NK-92 treated with Interleukin-12 subunit alpha and Interleukin-12 subunit beta, amount 100 ng/mL, for 24 hours (cell line): ENCODE data around the gene ABT1.

Experiments used
- DNase-seq: peaks from one replicate; lab custom pipeline; 2025; lab: John Stamatoyannopoulos, UW

ABT1 gene

DNA sequence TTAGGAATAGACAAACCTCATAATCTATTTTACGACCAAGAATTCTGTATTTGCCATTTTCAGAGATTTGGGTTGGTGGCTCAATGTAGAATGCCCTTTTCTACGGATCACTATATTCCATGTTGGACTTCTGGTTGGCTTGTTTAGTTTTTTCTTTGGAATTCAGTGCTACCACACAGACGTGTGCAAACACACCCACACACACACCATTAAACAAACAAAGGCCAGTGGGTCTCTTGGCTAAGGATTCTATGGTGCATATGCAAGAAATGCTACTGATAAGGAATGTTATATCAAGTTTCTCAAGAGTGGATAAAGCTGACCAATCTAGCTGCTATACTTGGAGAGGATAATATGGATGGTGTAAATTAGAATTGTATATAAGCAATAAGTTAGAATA, 8.0 kb downstream of the ABT1 start:
- no peak for DNase-seq

DNA sequence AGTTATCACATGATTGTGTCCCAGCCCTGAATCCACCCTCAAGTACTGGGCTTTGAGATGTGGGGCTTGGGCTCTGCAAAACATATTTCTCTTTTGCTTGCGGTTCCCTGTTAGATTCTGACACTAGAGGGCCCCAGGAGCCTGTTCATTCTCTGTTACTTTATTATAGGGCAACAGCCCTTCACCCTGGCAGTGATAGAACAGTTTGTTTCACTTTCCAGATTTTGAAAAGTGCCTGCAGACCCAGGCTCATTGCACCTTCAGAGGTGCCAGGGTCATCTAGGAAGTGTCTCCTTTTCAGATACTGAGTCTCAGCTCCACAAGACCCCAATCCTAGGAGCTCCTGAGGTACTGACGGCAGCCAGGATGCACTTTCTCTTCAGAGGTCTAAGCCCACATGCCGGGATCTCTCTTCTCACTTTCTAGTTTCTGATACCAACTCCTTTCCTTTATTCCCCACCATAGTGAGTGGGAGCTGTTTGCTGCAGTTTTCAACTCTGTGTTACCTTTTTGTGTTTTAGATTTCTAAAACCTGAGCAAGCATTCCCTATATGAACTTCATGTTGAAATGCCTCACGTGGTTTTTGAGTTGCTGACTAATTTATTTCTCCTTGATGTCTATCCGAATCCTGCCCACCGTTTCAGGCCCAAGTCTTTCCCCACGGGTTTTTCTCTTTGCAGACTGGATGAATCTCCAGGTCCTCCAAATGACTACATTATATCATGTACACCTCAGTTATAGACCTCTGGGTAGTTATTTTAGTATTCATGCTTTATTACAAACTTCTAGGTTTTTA, 10.9 kb downstream of the ABT1 start:
- DNase-seq = peak; percentile 21

DNA sequence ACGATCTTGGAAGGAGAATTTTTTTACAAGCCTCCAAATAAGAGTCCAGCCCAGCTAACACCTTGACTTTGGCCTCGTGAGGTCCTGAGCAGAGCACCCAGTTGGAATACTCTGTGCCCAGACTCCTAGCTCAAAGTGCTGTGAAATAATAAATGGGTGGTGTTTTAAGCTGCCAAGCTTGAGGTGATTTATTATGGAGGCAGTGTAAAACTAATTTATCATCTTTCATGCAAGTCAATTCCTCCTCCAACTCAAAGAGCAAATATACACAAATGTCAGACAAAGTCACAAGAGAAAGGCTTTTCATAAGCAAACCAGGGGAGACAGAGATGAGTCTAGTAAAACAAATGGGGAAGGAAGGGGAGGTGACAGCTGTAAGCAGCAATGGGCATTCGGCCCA, 12.7 kb downstream of the ABT1 start:
- DNase-seq = no peak

DNA sequence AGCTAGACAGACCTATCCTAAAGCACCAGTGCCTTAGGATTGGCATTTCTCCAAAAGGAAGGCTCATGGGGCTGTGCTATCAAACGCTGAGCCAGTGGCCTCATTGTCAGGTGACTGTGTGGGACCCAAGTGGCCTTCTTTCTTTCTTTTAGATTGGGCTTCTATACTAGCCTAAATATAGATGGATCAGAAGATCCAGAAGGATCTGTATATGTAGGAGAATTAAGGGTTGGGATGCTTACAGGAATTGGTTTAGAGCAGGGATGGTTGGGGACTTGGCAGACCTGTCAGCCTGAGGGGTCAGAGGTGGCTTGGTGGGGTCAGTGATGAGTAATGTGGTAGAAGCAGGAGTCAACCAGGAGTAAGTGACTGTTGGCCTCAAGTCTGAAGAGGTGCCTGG, 14.8 kb downstream of the ABT1 start:
- DNase-seq = no peak

DNA sequence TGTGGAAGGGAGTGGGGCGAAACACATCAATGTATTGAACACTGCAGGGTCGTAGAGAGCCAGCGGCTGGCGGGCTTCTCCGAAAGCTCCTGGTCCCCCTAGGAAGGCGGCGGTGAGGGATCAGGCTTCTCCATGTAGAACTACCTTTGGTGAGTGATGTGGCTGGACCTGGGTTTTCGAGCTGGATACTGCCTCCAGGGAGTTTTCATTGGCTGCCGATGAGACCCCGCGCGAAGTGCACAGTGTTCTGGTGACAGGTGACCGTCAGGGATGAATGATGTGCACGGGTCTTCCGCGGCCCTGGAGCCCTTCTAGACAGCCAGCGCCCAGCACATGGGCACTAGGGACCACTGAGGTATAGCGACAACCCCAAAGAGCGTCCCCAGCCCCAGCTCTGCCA, 16.4 kb downstream of the ABT1 start:
- no peak for DNase-seq

DNA sequence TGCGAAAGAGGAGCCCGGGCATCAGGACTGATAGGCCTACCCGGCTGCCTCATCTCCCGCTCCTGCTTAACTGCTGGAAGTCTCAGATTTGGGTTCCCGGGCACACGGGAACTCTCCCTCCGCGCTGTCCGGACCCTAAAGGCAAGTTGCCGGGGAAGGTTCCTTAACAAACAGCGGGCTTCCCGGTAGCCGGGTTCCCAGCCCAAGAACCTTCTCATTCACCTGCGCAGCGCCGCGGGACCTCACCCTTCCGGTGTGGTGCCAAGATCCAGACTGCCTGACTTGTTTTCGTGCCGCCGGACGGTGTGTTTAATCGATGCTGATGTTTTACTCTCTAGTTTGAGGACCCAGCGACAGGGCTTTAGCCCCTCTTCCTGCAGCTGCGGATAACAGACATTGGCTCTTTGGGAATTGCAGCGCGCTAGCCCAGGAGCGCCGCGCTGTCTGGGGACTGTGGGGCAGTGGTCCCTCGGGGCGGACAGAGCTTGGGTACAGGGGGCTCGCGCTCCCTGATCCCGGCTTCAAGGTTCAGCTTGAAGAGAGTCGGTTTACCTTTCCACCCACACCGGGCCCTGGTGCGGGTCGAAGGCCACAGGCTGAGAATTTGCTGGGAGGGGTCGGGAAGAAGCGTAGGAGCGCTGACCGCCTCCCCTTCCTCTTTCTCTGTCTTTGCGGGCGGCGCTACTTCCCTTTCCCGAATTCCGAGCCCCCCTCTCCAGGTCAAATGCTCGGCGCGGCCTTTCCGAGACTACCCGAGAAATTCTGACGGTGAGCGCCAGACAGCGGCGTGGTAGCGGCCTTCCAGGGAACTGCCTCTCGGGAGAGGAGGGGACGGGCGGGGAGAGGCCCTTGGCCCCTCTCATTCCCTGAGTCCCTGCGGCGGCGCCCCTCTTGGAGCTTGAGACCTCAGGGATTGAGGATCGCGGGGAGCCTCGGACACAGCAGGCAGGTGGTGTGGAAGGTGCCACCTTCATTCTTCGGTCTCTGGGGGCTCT, 17.2 kb downstream of the ABT1 start:
- DNase-seq = no peak

DNA sequence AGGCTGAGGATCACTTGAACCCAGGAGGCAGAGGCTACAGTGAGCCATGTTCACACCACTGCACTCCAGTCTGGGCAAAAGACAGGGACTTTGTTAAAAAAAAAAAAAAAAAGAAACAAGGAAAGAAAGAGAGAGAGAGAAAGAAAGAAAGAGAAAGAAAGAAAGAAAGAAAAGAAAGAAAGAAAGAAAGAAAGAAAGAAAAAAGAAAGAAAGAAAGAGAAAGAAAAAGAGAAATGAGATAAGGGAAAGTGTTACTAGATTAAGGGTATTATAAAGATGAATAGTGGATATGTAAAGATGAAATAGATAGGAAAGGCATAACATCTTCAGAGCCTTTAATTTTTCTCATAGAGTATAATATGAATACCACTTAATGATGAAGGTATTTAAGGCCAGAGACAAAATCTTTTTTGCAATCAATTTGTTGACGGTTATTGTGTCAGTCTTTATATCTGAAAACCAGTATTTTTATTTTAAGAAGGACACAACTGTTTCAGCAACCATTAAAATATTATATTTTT, 26.6 kb downstream of the ABT1 start:
- no peak for DNase-seq

DNA sequence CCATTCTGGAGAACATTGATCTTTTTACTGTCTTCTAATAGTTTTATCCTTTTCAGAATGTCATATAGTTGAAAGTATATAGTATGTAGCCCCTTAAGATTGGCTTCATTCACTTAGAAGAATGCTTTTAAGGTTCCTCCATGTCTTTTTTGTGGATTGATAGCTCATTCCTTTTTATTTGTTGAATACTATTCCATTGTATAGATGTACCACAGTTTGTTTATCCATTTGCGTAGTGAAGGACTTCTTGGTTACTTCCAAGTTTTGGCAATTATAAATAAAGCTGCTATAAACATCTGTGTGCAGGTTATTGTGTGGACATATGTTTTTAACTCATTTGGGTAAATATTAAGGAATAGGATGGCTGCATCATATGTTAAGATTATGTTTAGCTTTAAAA, 27.8 kb downstream of the ABT1 start:
- DNase-seq = no peak

DNA sequence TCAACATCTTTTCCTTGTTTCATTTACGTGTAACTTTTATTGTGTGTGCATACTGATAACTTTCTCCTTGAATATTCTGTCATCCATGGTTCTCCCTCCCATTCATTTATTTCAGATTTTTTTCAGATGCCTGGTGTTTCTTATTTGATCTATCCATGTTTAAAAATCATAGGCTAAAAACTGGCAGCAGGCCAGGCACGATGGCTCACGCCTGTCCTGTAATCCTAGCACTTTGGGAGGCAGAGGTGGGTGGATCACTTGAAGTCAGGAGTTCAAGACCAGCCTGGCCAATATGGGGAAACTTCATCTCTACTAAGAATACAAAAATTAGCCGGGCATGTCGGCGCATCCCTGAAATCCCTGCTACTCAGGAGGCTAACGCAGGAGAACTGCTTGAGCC, 31.1 kb downstream of the ABT1 start:
- no peak for DNase-seq

DNA sequence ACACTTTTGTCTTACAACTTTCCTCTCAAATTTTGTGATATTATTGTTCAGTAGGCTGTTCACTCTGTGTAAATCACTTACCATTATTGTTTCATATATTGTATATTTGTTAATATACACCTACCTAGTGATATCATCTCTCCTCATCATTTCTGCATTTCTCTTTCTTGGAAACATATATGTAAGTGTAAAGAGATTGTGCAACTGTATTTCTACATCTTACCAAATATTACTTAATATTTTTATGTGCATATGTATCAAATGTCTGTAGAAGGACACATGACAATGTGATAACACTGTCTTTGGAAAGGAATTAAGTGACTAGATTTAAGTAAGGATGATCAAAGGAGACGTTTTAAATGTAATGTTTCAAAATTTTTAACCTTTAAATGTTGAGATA, 32.6 kb downstream of the ABT1 start:
- no peak for DNase-seq

DNA sequence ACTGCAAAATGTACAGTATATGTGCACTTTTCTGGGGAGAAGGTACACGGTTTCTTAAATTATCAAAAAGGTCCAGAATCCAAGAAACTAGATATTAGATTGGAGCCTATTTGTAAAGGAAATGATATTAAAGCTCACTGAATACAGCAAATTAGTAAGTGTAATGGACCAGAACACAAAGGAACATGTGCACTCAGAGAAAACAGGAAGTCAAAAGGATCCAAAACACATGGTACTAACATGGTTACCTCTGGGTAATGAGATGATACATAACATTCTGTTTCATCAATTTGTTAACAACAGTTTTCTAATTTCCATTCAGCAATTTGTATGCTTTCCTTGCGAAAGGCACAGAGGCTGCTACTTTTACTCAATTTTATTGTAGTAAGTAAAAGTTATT, 44.1 kb downstream of the ABT1 start:
- no peak for DNase-seq

DNA sequence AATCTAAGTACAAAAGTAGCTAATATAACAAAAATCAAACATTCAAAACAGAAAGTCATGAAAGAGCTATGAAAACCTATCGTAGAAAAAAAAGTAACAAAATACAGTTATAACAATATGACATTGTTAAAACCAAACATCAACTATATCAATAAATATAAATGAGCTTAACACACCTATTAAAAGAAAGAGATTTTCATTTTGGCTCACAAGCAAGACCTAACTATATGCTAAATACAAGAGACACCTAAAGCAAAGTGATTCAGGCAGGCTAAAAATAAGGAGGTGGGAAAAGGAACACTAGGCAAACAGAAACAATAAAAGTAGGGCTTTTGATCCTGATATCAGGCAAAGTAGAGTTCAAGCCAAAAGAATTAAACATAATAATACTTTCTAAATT, 49.3 kb downstream of the ABT1 start:
- DNase-seq = no peak
